Chondrocyte (in vitro differentiated cells): ENCODE measurements around the gene PMIS2. TPM values are rescaled to one million over a fixed set of nuclear protein-coding genes. Genes with fewer than 3 reads are reported as not detected.

Source experiments
- DNase-seq: peaks from one replicate; pipeline ENCODE4 v3.0.0; 2021; ENCODE audit warnings: mixed read lengths, low spot score
- H3K27ac Mint-ChIP-seq: one replicate; pipeline ENCODE4 v1.8.0; 2021; ENCODE audit warnings: mild to moderate bottlenecking, moderate library complexity, mixed read lengths; ENCODE audit not compliant: unreplicated experiment
- H3K27me3 Mint-ChIP-seq: 2 replicates; pipeline ENCODE4 v1.8.0; 2021; ENCODE audit warnings: low read depth, mixed read lengths
- H3K36me3 Mint-ChIP-seq: 2 replicates; pipeline ENCODE4 v1.8.0; 2021; ENCODE audit warnings: low read depth, mixed read lengths
- H3K4me1 Mint-ChIP-seq: 2 replicates; pipeline ENCODE4 v1.8.0; 2021; ENCODE audit warnings: low read depth, mild to moderate bottlenecking, mixed read lengths
- H3K4me3 Mint-ChIP-seq: one replicate; pipeline ENCODE4 v1.8.0; 2021; ENCODE audit warnings: mild to moderate bottlenecking, moderate library complexity, mixed read lengths; ENCODE audit not compliant: unreplicated experiment
- H3K9me3 Mint-ChIP-seq: 2 replicates; pipeline ENCODE4 v1.8.0; 2021; ENCODE audit warnings: low read depth, mixed read lengths
- total RNA-seq: library from RNA; stranded (reverse); gene quantifications from 3 replicates; pipeline ENCODE4 v1.2.1, GENCODE V29; 2021
- TF ChIP-seq, protein P1 (sequence below): fragments of 200-600 bp; sonication (generic); IDR thresholded peaks from 2 replicates; pipeline ENCODE4 v1.5.0; 2021; ENCODE audit warnings: antibody characterized with exemption, mild to moderate bottlenecking, moderate library complexity

PMIS2 gene
- total RNA-seq, 1 donor from 2014 or later, result not detected

DNA sequence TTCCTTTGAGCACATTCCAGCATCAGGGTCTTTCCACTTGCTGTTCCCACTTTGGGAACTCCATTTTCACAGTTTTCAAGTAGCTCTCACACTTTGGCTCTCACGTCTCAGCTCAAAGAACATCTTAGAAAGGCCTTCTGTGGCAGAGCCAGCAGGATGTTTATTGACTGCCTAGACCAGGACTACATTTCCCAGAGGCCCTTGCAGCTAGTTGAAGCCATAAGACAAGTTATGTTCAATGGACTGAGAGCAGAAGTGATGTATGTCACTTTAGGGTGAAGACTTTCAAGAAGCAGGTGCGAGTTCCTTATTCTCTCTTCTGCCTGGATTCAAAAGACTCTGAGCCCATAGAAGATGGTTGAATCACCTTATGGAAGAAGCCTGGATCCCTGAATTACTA lies 22.3 kb downstream of the PMIS2 start:
- no peak overlapping the region for H3K4me3 Mint-ChIP-seq
- no peak overlapping the region for H3K27ac Mint-ChIP-seq
- peaks cover 3% of the 10 kb centered on the region for H3K36me3 Mint-ChIP-seq
- no peak for DNase-seq
- H3K9me3 Mint-ChIP-seq, result peaks cover 17% of the 10 kb centered on the region
- H3K4me1 Mint-ChIP-seq, result peaks cover 7% of the 10 kb centered on the region
- peaks cover 3% of the 10 kb centered on the region for H3K27me3 Mint-ChIP-seq
- TF ChIP-seq, protein P1, sequence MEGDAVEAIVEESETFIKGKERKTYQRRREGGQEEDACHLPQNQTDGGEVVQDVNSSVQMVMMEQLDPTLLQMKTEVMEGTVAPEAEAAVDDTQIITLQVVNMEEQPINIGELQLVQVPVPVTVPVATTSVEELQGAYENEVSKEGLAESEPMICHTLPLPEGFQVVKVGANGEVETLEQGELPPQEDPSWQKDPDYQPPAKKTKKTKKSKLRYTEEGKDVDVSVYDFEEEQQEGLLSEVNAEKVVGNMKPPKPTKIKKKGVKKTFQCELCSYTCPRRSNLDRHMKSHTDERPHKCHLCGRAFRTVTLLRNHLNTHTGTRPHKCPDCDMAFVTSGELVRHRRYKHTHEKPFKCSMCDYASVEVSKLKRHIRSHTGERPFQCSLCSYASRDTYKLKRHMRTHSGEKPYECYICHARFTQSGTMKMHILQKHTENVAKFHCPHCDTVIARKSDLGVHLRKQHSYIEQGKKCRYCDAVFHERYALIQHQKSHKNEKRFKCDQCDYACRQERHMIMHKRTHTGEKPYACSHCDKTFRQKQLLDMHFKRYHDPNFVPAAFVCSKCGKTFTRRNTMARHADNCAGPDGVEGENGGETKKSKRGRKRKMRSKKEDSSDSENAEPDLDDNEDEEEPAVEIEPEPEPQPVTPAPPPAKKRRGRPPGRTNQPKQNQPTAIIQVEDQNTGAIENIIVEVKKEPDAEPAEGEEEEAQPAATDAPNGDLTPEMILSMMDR, result no peak

DNA sequence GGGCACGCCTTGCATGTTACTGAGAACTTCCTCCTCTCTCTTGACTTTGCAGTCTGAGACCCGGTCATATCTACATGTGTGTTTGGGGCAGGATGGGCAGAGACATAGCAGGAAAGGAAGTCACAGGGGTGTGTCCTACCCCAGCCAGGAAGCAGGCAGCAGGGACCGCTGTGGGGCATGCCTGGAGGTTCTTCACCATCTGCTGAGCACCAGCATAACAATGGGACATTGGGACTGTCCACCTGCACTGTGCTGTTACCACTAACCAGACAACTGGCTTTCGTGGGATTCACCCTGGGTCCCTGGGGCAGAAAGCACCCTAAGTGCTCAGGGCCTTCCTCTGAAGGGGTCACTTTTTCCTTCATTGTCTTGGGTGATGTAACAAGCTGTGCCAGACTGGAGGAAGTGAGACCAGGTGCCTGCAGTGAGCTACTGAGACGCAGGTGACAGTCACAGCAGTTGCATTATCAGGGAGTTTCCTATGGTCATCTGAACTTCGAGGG lies 23.9 kb downstream of the PMIS2 start:
- TF ChIP-seq, protein P1, result no peak
- no peak overlapping the region for H3K4me3 Mint-ChIP-seq
- H3K36me3 Mint-ChIP-seq, result peaks cover 3% of the 10 kb centered on the region
- peaks cover 17% of the 10 kb centered on the region for H3K9me3 Mint-ChIP-seq
- no peak overlapping the region for H3K27ac Mint-ChIP-seq
- H3K27me3 Mint-ChIP-seq, result peaks cover 3% of the 10 kb centered on the region
- DNase-seq, result no peak
- H3K4me1 Mint-ChIP-seq, result peaks cover 8% of the 10 kb centered on the region

DNA sequence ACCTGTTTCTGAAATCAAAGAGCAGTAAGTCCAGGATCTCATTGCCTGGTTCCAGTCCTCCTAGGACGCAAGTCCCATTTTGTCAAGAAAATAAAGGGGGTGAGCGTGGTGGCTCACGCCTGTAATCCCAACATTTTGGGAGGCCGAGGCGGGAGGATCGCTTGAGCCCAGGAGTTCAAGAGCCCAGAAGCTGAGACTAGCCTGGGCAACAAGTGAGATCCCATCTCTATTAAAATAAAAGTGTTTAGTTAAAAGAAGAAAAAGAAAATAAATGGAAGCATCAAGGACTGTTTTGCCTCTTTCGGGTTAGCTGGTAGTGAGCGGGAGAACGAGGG lies 26.2 kb downstream of the PMIS2 start:
- DNase-seq, result no peak
- TF ChIP-seq, protein P1, result no peak
- Mint-ChIP-seq H3K4me3 (peak overlapping the region; percentile 74), H3K27ac (peak overlapping the region; percentile 45), H3K27me3 (peaks cover 3% of the 10 kb centered on the region), H3K36me3 (peaks cover 6% of the 10 kb centered on the region), H3K4me1 (peaks cover 8% of the 10 kb centered on the region), H3K9me3 (peaks cover 11% of the 10 kb centered on the region)

DNA sequence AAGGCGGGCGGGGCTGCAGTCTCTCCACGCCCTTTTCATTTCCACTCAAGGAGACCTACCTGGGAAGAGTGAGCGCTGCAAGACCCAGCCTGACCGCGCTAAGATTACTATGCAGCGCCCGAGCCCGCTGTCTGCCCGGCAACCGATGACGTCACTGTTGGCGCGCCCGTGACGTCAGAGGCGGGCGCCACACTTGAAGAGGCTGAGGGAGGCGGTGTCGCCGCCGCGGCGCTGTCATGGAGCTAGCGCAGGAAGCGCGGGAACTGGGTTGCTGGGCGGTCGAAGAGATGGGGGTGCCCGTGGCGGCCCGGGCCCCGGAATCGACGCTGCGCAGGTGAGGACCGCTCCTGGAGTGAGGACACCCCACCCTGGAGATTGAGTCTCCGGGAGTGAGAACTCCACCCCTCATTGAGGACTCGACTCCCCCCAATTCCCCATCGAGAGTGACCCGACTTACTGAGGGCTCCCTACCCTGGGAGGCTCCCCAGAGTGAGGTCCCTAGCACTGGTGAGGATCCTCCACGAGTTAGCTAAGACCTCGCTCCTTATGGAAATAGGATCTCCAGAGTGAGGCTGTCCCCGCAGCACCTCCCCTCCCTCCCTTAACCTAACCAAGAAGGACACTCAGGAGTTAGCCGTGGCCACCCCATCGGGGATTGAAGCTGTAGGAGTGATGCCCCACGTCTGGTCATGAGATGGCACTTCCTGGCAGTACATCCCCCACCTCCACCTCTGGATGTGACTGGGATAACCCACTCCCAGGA lies 26.8 kb downstream of the PMIS2 start, which contains the start of gene HAUS5:
HAUS5 (plus strand) TSS at position 177 of the 763 bp plus-strand sequence; CDS start at position 237, 60 bp downstream.
- Mint-ChIP-seq H3K27ac (peak within 1 kb of the TSS; percentile 45), H3K4me1 (peaks cover 8% of the 10 kb centered on the region)

DNA sequence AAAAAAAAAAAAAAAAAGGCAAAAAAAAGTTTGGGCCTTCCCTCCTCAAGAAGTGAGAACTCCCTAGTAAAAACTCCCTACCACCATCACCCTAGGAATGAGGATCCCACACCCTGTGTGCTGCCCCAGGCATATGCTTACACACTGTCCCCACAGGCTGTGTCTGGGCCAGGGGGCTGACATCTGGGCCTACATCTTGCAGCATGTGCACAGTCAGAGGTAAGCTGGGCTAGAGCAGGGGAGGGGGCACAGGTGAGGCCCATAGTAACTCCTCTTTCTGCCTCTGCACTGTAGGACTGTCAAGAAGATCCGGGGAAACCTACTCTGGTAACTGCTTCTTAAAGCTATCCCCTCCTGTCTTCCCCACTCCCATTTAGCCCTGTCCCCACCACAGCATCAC lies 27.6 kb downstream of the PMIS2 start:
- TF ChIP-seq, protein P1, result no peak
- Mint-ChIP-seq H3K27ac (peak overlapping the region; percentile 45), H3K4me1 (peaks cover 8% of the 10 kb centered on the region), H3K27me3 (peaks cover 2% of the 10 kb centered on the region), H3K36me3 (peaks cover 3% of the 10 kb centered on the region), H3K9me3 (peaks cover 2% of the 10 kb centered on the region), H3K4me3 (peak overlapping the region; percentile 74)
- no peak for DNase-seq

More for the DNA sequence above, 26.8 kb downstream of the PMIS2 start, which contains the start of gene HAUS5:
- Mint-ChIP-seq H3K9me3 (peaks cover 7% of the 10 kb centered on the region), H3K36me3 (peaks cover 6% of the 10 kb centered on the region), H3K4me3 (peak within 1 kb of the TSS; percentile 74), H3K27me3 (peaks cover 3% of the 10 kb centered on the region)
- TF ChIP-seq, protein P1, result no peak
- no peak for DNase-seq
